GM18507 (cell line): ENCODE results near the gene TK1.
"Not testable (repeated sequence)": the region's sequence is repeated elsewhere in the genome, so short reads cannot be mapped to it uniquely, and the experiment has no call there.

Experiments used
- DNase-seq: peaks from one replicate; pipeline ENCODE4 v3.0.0; 2011; ENCODE audit warnings: low read depth; ENCODE audit not compliant: insufficient read length; ENCODE audit errors: extremely low spot score
- FAIRE-seq: peaks from 2 replicates; lab custom pipeline; 2011; peaks lifted over from hg19 to GRCh38; lab: Jason Lieb, UNC

Gene TK1

DNA sequence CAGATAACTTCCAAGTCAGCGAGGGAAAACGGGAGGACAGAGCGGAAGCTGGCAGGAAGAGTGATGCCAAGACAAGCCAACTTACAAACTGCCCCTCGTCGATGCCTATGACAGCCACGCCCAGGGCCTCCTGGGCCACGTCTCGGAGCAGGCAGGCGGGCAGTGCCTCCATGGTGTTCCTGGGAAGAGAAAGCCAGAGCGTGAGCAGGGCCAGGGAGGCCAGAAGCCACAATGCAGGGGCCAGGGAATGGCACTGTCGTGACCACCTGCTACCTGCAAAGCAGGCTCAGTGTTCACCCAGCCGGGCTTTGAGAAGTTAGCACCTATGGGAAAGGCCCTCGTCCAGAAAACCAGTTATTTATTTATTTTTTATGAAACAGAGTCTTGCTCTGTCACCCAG, 4.3 kb downstream of the TK1 start:
- FAIRE-seq (no peak), DNase-seq (no peak)

DNA sequence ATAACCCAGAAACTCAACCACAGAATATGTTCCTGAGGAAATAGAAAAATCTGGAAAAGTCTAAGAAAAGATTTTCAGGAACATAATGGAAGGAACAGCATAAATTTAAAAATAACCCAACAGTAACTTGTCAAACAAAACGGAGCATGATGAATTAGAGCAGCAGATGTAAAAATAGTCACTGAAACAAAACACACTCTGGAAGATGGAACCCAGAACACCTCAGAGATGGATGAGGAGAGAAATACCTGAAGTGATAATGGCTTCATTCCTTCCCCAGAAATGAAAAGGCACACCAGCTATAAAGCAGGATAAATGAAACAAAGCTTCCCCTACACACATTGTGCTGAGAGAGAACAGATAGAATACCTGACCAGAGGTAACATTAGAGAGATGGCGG, 6.3 kb downstream of the TK1 start:
- FAIRE-seq: no peak
- DNase-seq: no peak

DNA sequence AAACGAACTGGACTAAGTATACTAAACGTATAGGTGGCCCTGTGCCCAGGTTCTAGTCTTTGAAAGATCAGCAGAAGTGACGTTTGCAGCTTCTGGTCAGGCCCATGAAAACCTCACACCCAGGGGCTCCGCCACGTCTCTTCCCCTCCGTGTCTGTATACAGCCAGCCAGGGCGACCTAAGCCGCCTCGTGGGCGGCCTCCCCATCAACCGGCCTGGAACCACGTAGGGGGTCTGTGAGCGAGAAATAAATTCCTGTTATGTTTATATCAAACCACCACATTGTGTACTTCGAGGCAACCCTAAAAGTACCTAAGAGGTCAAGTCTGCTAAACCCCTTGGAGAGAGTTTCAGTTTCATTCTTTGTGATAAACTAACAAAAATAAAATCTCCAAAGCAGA, 6.8 kb downstream of the TK1 start:
- DNase-seq: no peak
- FAIRE-seq: peak; percentile 18

GRCh38 chr17:78179372-78179771, 7.5 kb downstream of the TK1 start:
- FAIRE-seq (no peak), DNase-seq (no peak)

- FAIRE-seq (peak; percentile 74), DNase-seq (no peak)
Measured at GRCh38 chr17:78176548-78177025, 10.3 kb downstream of the TK1 start.

DNA sequence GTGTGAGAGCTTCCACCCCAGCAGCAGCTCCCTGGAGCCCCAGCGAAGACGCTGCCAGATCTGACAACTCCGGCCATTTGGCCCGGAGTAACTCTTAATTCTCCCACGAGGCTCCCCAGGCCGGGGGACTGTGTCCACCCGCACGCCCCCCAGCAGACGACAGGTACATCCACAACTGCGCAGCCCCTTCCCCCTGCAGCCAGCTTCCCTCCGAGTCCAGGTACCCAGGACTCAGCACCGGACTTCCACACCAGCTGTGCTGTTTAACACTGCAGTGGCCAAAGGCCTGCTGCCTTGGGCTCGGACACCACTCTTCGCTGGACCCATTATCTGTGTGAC, 11.2 kb downstream of the TK1 start:
- DNase-seq: no peak
- no peak for FAIRE-seq

DNA sequence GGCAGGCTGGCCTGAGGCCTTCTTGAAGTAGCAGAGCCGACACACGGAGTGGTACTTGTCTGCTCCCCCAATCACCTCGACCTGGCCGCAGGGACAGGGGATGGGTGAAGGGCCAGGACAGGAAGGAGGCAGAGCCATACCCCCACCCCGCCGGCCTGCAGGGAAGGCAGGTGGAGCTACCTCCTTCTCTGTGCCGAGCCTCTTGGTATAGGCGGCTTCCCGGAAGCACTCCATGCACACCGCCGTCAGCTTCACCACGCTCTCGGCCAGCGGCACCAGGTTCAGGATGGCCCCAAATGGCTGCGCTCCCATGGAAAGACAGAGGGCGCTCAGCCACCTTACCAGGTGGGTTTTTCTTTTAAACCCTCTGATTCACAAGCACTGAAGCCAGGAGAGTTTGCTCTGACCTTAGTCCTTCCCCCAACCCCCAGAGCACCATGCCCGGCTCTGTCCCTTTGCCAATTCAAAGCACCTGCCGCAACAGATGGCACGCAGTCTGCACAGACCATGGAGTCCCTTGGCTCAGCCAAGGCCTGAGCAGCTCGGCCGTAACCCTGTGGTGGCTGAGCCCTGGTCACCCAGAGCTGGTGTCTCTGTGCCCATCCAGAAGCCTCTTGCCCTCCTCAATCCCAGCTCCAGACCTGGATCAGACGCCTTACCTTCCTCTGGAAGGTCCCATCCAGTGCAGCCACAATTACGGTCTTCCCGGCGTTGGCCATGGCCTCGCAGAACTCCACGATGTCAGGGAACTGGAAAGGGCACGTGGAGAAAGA, 11.8 kb downstream of the TK1 start:
- no peak for FAIRE-seq
- no peak for DNase-seq

GRCh38 chr17:78174346-78174869, 12.4 kb downstream of the TK1 start:
- FAIRE-seq (peak; percentile 35), DNase-seq (no peak)

DNA sequence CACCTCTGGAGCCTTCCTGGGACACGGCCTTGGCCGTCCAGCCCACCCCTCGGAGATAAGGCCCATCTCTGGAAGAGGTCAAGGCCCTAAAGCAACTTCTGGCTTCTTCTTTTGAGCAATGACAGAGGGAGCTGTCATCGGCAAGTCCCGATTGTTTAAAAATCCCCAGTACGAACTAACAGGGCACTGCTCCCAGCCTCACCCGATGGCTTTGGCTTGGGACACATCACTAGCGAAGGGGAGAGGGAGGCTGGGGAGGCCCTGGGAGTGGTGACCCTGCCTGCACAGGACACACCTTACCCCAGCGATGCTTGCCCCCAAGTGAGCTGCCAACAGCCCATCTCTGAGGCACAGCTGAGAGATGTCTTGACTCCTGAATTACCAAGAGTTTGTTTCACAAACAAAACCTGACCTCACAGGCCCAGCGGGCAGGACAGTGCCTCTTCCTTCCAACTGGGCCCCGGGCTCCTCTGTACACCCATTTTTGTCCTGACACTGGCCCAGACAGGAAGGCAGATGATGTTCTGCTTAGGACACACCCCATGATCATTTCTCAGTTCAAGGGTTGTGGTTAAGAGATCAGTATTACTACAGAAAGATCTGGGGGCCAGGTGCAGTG, 13.6 kb downstream of the TK1 start:
- FAIRE-seq (peak; percentile 81), DNase-seq (no peak)

DNA sequence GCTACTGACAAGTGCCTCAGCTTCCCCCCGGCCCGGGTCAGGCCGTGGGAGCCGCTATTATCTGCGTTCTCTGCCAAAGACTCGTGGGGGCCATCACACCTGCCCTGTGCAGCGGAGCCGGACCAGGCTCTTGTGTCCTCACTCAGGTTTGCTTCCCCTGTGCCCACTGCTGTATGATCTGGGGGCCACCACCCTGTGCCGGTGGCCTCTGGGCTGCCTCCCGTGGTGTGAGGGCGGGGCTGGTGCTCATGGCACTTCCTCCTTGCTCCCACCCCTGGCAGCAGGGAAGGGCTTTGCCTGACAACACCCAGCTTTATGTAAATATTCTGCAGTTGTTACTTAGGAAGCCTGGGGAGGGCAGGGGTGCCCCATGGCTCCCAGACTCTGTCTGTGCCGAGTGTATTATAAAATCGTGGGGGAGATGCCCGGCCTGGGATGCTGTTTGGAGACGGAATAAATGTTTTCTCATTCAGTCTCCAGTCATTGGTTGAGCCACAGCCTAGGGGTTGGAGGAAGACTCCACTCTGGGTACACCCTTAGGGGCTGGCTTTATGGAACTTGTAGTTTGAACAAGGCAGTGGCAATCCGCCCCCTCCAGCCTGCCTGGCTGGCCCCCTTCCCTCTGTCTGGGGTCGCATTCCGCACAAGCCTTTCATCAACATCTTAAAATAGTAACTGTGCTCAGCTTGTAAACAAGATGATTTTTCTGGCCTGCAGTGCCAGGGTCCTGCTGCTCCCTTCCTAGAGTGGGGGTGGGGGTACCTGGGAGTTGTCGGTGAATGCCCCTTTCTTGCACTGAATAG, 14.4 kb downstream of the TK1 start:
- DNase-seq: no peak
- peak; percentile 12 for FAIRE-seq

GRCh38 chr17:78171591-78172248, 15.1 kb downstream of the TK1 start:
- not testable (repeated sequence) for DNase-seq, FAIRE-seq

GRCh38 chr17:78170692-78171590, 15.9 kb downstream of the TK1 start:
- FAIRE-seq: no peak
- DNase-seq: no peak

DNA sequence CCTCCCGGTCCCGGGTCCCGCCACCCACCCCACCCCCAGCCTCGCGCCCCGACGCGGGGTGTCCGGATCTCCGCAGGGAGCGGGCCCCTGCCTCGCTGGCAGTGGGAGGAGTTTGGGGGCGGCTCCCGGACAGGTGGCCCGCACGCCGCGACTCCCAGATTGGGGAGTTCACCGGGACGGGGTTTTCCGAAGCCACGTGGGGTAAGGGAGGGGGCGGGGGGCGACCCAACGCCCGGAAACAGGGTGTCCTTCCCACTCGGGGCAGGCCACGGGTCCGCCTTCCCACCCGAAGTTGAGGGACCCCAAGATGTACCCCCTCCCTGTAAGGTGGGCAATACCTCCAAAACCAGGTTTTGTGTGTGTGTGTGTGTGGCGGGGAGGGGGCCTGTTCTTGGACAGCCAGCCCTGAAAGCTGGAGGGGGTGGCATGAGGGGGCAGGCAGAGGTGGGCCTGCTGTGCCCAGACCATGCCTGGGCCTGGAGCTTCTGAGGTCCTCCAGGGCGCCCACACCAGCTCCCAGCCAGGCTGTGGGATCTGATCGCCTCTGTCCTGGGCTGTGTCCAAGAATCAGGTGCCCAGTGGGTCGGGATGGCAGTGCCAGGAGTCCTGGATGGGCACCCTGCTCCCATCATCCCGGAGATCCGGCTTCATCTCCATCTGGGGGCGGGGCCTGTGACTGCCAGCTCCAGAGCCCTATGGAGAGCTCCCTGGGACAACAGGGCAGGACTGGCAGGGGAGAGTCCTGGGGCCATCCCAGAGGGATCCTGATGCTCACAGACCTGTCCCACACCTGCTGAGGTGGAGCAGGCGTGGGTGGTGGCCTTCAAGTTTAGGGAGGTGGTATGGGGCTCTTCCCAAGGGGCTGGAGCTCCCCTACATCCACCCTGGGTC, 17.7 kb downstream of the TK1 start:
- DNase-seq: no peak
- FAIRE-seq: peak; percentile 45

- DNase-seq (peak; percentile 79), FAIRE-seq (peak; percentile 92)
Measured at GRCh38 chr17:78168242-78168902, 18.5 kb downstream of the TK1 start, which contains the start of gene SYNGR2. Gene SYNGR2, plus strand, starts transcription at chr17:78168581. Its CDS starts 36 bp downstream, at chr17:78168617.

GRCh38 chr17:78166416-78166815, 20.4 kb downstream of the TK1 start:
- FAIRE-seq (no peak), DNase-seq (no peak)

DNA sequence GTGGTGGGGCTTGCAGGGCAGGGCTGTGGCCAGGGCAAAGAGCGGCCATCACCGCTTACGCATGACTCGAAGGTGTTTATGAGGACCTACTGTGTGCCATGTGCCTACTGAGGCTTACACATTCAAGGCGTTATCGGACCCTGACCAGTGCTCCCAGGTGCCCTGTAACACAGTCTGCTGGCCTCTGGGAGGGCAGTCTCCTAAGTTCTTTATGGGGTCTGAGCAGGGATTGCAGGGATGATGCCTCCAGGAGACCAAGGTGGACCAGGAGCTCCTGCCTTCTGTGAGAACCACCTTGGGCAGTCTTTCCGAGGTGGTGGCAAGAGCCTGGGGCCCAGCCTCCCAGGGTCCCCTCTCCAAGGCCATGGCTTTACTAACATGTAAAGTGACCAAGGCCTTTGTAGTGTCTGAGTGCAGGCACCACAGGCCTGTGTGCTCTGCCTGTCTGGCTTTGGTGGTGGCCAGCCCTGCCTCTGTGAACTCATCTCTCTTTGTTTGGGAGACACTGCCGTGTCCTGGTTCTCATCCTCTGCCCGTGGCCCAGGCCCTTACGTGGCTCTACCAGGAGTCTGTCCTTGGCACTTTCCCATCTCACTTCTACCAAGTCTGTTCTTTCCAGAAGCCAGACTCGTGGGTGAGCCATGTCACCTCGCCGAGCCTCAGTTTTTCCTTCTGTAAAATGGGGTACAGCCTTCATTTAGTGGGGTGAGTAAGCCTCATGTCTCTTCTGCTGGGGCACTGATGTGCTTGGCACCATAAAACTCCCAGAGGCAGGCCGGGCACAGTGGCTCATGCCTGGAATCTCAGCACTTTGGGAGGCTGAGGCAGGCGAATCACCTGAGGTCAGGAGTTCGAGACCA, 21.9 kb downstream of the TK1 start:
- no peak for DNase-seq
- FAIRE-seq: no peak
